ENCODE measurements around the gene THAP10.

- TF ChIP-seq CTCF (IDR thresholded peaks at IDR 0.05; ENCODE audit: poor library complexity, severe bottlenecking) (no peak), EP300 (conservative IDR thresholded peaks at IDR 0.05; ENCODE audit: poor library complexity, severe bottlenecking) (no peak), EZH2 (IDR thresholded peaks at IDR 0.05; ENCODE audit: borderline replicate concordance, insufficient read depth, low read length, poor library complexity, severe bottlenecking) (no peak), RAD21 (conservative IDR thresholded peaks at IDR 0.05) (no peak), POLR2AphosphoS5 (IDR thresholded peaks at IDR 0.05) (no peak)
Measured at GRCh38 chr15:70866982-70867641, 25.1 kb downstream of the THAP10 start.

All from neural cell (in vitro differentiated cells).